Body of pancreas (tissue), 4 donors: ENCODE results near the gene PELO. TPM values are rescaled to one million over a fixed set of nuclear protein-coding genes. Genes with fewer than 3 reads are reported as not detected.

Experiments used
- ATAC-seq: fragments of 150-250 bp; one replicate; pipeline ENCODE4 v1.9.1; 2016
- DNase-seq, 4 donors: peaks; one replicate each; pipeline ENCODE4 v3.0.0-alpha.2; 2019
- H3K27ac ChIP-seq, 4 donors: fragments of 200-600 bp; sonication (generic); 1 replicate in 3 of 4; 2 replicates in 1 of 4; pipeline versions ENCODE4 v1.5.1 to v1.6.1; 2016 to 2019; ENCODE audit warnings: mild to moderate bottlenecking in 1 of 4, mixed read lengths in 1 of 4, moderate library complexity in 1 of 4
- H3K27me3 ChIP-seq, 2 donors: fragments of 200-600 bp; sonication (generic); one replicate each; pipeline ENCODE4 v1.6.0; 2016; ENCODE audit warnings: mild to moderate bottlenecking in 1 of 2
- H3K36me3 ChIP-seq, 2 donors: fragments of 200-600 bp; sonication (generic); replicated peaks in 1 of 2; 2 replicates each; pipeline ENCODE4 v1.5.1; 2016; ENCODE audit warnings: low read depth in 2 of 2; ENCODE audit not compliant: insufficient read depth in 1 of 2
- H3K4me1 ChIP-seq: fragments of 200-600 bp; sonication (generic); one replicate; pipeline ENCODE4 v1.6.0; 2016
- H3K4me3 ChIP-seq, 2 donors: fragments of 200-600 bp; sonication (generic); 1 replicate in 1 of 2; 2 replicates in 1 of 2; pipeline ENCODE4 v1.5.1; 2016 to 2019
- H3K9me3 ChIP-seq, 3 donors: fragments of 200-600 bp; sonication (generic); 1 replicate in 2 of 3; 2 replicates in 1 of 3; pipeline ENCODE4 v1.5.1; 2016
- CTCF ChIP-seq, 7 experiments: fragments of 450-650 bp in 4 of 7; fragments of 200-600 bp in 3 of 7; sonication (generic) in 3 of 7; IDR thresholded peaks; one replicate each; pipeline ENCODE4 v1.5.1; 2016 to 2019; ENCODE audit warnings: antibody characterized with exemption in 7 of 7
- POLR2A ChIP-seq, 3 donors: fragments of 450-650 bp; IDR thresholded peaks; one replicate each; pipeline ENCODE4 v1.6.1; 2016; ENCODE audit warnings: antibody characterized with exemption in 3 of 3, mild to moderate bottlenecking in 2 of 3
- WGBS, 2 donors: methylation state at CpG; one replicate each; pipeline ENCODE4 v1.1.5; 2017; 5-methylcytosine and 5-hydroxymethylcytosine counted together
- intact Hi-C: fragments of 100-400 bp; cut with DNase I; formaldehyde crosslinking; loops from one replicate; pipeline ENCODE4 v1.15.1; 2023
- total RNA-seq, 2 donors: library from RNA; depleted of rRNA; stranded (reverse); fragments of >200 nt; gene quantifications; one replicate each; pipeline ENCODE4 v1.1.0, GENCODE V29; 2016

PELO gene
- total RNA-seq, 2 donors from 2014 or later = 3.6 to 8.3 TPM

GRCh38 chr5:52767766-52768480 is 19.8 kb upstream of the PELO start:
- ATAC-seq (no peak), DNase-seq (no peak)
- intact Hi-C loops = no loop called here
- Histone ChIP-seq H3K27ac (no peak overlapping the region), H3K4me3 (no peak overlapping the region), H3K36me3 (no peaks in the 10 kb centered on the region), H3K4me1 (no peaks in the 10 kb centered on the region), H3K9me3 (no peaks in the 10 kb centered on the region), H3K27me3 (no peaks in the 10 kb centered on the region)
- no peak for TF ChIP-seq CTCF (IDR thresholded peaks at IDR 0.05)
- TF ChIP-seq POLR2A (IDR thresholded peaks at IDR 0.05) = no peak
- 60 to 69% methylated on average over 1 of the region's 1 CpG for WGBS, 2 donors

DNA sequence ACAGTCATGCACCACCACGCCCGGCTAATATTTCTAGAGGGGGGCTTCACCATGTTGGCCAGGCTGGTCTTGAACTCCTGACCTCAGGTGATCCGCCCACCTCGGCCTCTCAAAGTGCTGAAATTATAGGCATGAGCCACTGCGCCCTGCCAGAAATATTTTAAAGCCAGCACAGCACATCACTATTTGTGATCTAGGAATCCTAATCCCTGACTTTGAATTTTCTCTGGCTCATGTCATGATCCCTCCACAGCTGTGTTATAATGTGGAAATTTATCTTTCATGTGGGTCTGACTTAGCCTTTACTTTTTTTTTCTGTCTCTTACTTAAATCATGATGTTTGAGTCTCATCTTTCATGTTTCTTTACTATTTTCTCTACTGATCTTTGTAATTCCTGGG is 18.7 kb upstream of the PELO start:
- DNase-seq (no peak), ATAC-seq (no peak)
- Histone ChIP-seq H3K27ac (no peak overlapping the region), H3K4me3 (no peak overlapping the region), H3K27me3 (no peaks in the 10 kb centered on the region), H3K9me3 (no peaks in the 10 kb centered on the region), H3K36me3 (no peaks in the 10 kb centered on the region), H3K4me1 (no peaks in the 10 kb centered on the region)
- WGBS, 2 donors = 86 to 92% methylated on average over 5 of the region's 5 CpGs
- intact Hi-C loops = no loop called here
- no peak for TF ChIP-seq CTCF (IDR thresholded peaks at IDR 0.05)
- TF ChIP-seq POLR2A (IDR thresholded peaks at IDR 0.05) = no peak

DNA sequence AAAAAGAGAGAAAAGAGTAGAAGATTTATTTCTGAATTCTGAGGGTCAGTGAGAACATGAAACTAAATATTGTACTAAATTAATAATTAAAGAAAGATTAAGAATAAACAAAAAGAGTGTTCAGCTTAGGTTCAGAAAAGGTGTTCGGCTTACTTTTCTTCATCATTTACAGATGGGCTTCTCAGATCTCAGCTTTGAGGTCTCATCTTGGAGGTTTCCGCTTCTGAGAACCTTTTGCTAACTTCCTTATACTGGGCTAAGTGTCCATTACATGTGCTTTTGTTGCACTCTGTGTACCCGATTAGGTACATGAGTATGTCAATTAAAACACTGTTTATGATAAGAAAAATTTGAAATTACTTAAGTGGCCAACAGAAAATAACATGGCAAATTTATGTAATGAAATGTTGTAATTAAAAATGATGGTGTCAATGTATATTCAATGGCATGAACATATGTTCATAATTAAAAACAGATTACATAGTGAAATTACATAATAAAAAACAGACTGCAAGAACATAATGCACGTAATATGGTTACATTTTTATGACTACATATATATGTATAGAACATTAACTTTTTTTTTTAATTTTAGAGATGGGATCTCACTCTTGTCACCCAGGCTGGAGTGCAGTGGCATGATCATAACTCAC is 17.3 kb upstream of the PELO start:
- Histone ChIP-seq H3K27me3 (no peaks in the 10 kb centered on the region), H3K27ac (no peak overlapping the region), H3K4me3 (no peak overlapping the region), H3K9me3 (no peaks in the 10 kb centered on the region), H3K4me1 (no peaks in the 10 kb centered on the region), H3K36me3 (no peaks in the 10 kb centered on the region)
- no peak for ATAC-seq
- 91 to 92% methylated on average over 4 of the region's 4 CpGs for WGBS, 2 donors
- DNase-seq = no peak
- intact Hi-C loops = no loop called here
- TF ChIP-seq CTCF (IDR thresholded peaks at IDR 0.05) (no peak), POLR2A (IDR thresholded peaks at IDR 0.05) (no peak)

DNA sequence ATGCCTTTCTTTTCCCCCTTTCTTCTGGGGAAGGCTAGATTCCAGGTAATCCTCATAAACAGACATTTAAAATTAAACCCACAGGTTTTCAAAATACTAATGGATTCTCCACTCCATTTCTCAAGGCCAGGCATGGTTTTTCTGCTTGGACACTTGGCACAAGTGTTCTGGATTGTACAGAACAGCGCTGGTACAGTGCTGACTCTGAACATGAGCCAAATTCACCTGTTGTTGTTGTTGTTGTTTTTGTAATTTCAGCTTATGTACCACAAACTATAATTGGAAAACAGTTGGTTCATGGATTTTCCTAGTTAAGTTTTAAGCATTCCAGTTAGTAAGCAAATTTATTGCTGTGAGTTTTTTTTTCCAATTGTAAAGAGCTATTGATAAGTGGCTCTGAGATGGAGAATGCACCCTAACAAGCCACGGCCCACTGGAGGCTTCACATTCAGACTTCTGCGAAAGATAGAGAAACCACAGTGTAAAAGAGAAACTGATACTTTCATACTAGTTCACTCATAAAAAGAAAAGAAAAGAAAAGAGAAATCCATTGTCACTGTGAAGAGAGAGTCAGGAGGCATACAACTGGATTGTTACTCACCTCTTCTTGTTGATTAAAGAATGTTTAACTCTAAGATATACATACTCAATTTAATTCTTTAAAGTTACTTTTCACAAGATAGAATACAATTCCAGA is 16.2 kb upstream of the PELO start:
- TF ChIP-seq CTCF (IDR thresholded peaks at IDR 0.05) (no peak), POLR2A (IDR thresholded peaks at IDR 0.05) (no peak)
- H3K36me3 ChIP-seq = no peaks in the 10 kb centered on the region
- no peaks in the 10 kb centered on the region for H3K27me3 ChIP-seq
- H3K4me3 ChIP-seq = no peak overlapping the region
- no peaks in the 10 kb centered on the region for H3K4me1 ChIP-seq
- H3K27ac ChIP-seq = no peak overlapping the region
- ATAC-seq = no peak
- H3K9me3 ChIP-seq = no peaks in the 10 kb centered on the region
- intact Hi-C loops = no loop called here
- 69 to 84% methylated on average over 3 of the region's 3 CpGs for WGBS, 2 donors
- no peak for DNase-seq
